Activated B cell treated with CpG ODN at 0.5 μM for 24 hours (primary cell): ENCODE results near the gene MOB1B. TPM values are rescaled to one million over a fixed set of nuclear protein-coding genes. Genes with fewer than 3 reads are reported as not detected.

Experiments
- ATAC-seq: fragments of 200-7000 bp; cut with Tn5 transposase; one replicate; pipeline ENCODE4 v1.10.0; 2021; ENCODE audit warnings: low read depth, mild to moderate bottlenecking, moderate library complexity
- CTCF ChIA-PET: fragments of 350-600 bp; sonication (Branson Sonifier 250); formaldehyde crosslinking; loops from one replicate; lab custom pipeline; 2021; ENCODE audit warnings: antibody characterized with exemption; lab: Charles Lee
- POLR2A ChIA-PET: fragments of 350-600 bp; sonication (Branson Sonifier 250); formaldehyde crosslinking; loops from one replicate; lab custom pipeline; 2021; ENCODE audit warnings: antibody characterized with exemption; lab: Charles Lee
- DNase-seq: peaks from one replicate; pipeline ENCODE4 v3.0.0; 2022
- H3K27ac Mint-ChIP-seq: one replicate; pipeline ENCODE4 v1.8.0; 2020; ENCODE audit warnings: mixed read lengths
- H3K27me3 Mint-ChIP-seq: one replicate; pipeline ENCODE4 v1.8.0; 2021; ENCODE audit warnings: mixed read lengths
- H3K36me3 Mint-ChIP-seq: one replicate; pipeline ENCODE4 v1.8.0; 2021; ENCODE audit warnings: low read depth, mixed read lengths
- H3K4me1 Mint-ChIP-seq: one replicate; pipeline ENCODE4 v1.8.0; 2021; ENCODE audit warnings: mixed read lengths
- H3K4me3 Mint-ChIP-seq: one replicate; pipeline ENCODE4 v1.8.0; 2020; ENCODE audit warnings: mild to moderate bottlenecking, mixed read lengths
- H3K9me3 Mint-ChIP-seq: one replicate; pipeline ENCODE4 v1.8.0; 2020; ENCODE audit warnings: mixed read lengths
- CTCF ChIP-seq: fragments of 200-600 bp; IDR thresholded peaks from one replicate; pipeline ENCODE4 v1.8.0; 2022; ENCODE audit warnings: antibody characterized with exemption, mild to moderate bottlenecking
- intact Hi-C: fragments of 100-400 bp; cut with micrococcal nuclease; formaldehyde crosslinking; loops from one replicate; pipeline ENCODE4 v1.15.1; 2024
- total RNA-seq: library from RNA; stranded (reverse); gene quantifications from 2 replicates; pipeline ENCODE4 v1.2.3, GENCODE V29; 2022

Gene MOB1B
- total RNA-seq, 1 donor from 2014 or later: 23.4 TPM

GRCh38 chr4:71006203-71006907 is 104.2 kb downstream of the MOB1B start:
- H3K27ac Mint-ChIP-seq: peak overlapping the region; percentile 84
- no peaks in the 10 kb centered on the region for H3K9me3 Mint-ChIP-seq
- intact Hi-C loops: loop anchor here (1.0 to 5.0 kb wide), 3 partner anchors 13 to 80 kb away; partner anchors contain the start of gene DCK
- peaks cover 84% of the 10 kb centered on the region for H3K4me1 Mint-ChIP-seq
- ChIA-PET POLR2A (interaction anchor here (0.6 to 9.2 kb wide), 3 partner anchors 11 to 326 kb away, joined by 5 to 203 read pairs (median 9); partner anchors contain the start of gene DCK), CTCF (interaction anchor here (1.3 to 6.9 kb wide), 2 partner anchors 11 to 16 kb away, joined by 4 to 86 read pairs; partner anchors contain the start of gene DCK)
- no peaks in the 10 kb centered on the region for H3K27me3 Mint-ChIP-seq
- peaks cover 37% of the 10 kb centered on the region for H3K36me3 Mint-ChIP-seq
- peak; percentile 71 for ATAC-seq
- DNase-seq: no peak
- peak overlapping the region; percentile 47 for H3K4me3 Mint-ChIP-seq
- TF ChIP-seq CTCF: no peak

GRCh38 chr4:71008196-71008595 is 106.0 kb downstream of the MOB1B start:
- Mint-ChIP-seq H3K4me3 (no peak overlapping the region), H3K4me1 (peaks cover 72% of the 10 kb centered on the region), H3K27ac (peak overlapping the region; percentile 82), H3K9me3 (no peaks in the 10 kb centered on the region), H3K27me3 (no peaks in the 10 kb centered on the region), H3K36me3 (peaks cover 37% of the 10 kb centered on the region)
- CTCF ChIA-PET: interaction anchor here (0.8 to 6.9 kb wide), 6 partner anchors 13 to 356 kb away, joined by 3 to 86 read pairs (median 6); partner anchors contain the start of gene DCK
- POLR2A ChIA-PET: interaction anchor here (9.2 kb wide), 1 partner anchor 13 kb away, joined by 203 read pairs; the partner anchor contains the start of gene DCK
- DNase-seq: no peak
- intact Hi-C loops: loop anchor here (5.0 kb wide), 1 partner anchor 66 kb away; no protein-coding TSS in a partner anchor
- TF ChIP-seq CTCF: no peak
- no peak for ATAC-seq

- no peak overlapping the region for H3K4me3 Mint-ChIP-seq
- peaks cover 71% of the 10 kb centered on the region for H3K4me1 Mint-ChIP-seq
- peaks cover 38% of the 10 kb centered on the region for H3K36me3 Mint-ChIP-seq
- no peaks in the 10 kb centered on the region for H3K27me3 Mint-ChIP-seq
- POLR2A ChIA-PET: interaction anchor here (0.8 to 9.2 kb wide), 3 partner anchors 14 to 170 kb away, joined by 3 to 203 read pairs (median 7); partner anchors contain the start of genes DCK and GRSF1
- peak overlapping the region; percentile 64 for H3K27ac Mint-ChIP-seq
- ATAC-seq (no peak), DNase-seq (no peak)
- CTCF ChIA-PET: interaction anchor here (0.8 to 6.9 kb wide), 11 partner anchors 14 to 407 kb away, joined by 3 to 86 read pairs (median 4); partner anchors contain the start of gene DCK
- no peak for TF ChIP-seq CTCF
- no peaks in the 10 kb centered on the region for H3K9me3 Mint-ChIP-seq
- intact Hi-C loops: loop anchor here (5.0 kb wide), 1 partner anchor 67 kb away; no protein-coding TSS in a partner anchor
These were observed 106.9 kb downstream of the MOB1B start for GRCh38 chr4:71009086-71009485.

GRCh38 chr4:71009890-71010588 is 107.9 kb downstream of the MOB1B start:
- H3K9me3 Mint-ChIP-seq: no peaks in the 10 kb centered on the region
- H3K27ac Mint-ChIP-seq: peak overlapping the region; percentile 64
- ATAC-seq (peak; percentile 46), DNase-seq (no peak)
- intact Hi-C loops: loop anchor here (1.0 to 5.0 kb wide), 7 partner anchors 17 to 409 kb away; partner anchors contain the start of genes DCK, GRSF1 and MOB1B
- ChIA-PET CTCF (interaction anchor here (0.6 to 6.9 kb wide), 23 partner anchors 8 to 408 kb away, joined by 3 to 86 read pairs (median 4); partner anchors contain the start of genes DCK and GRSF1), POLR2A (interaction anchor here (0.5 to 9.2 kb wide), 11 partner anchors 15 to 409 kb away, joined by 3 to 203 read pairs (median 4); partner anchors contain the start of genes DCK, GRSF1 and MOB1B)
- peaks cover 65% of the 10 kb centered on the region for H3K4me1 Mint-ChIP-seq
- peak overlapping the region; percentile 2 for H3K4me3 Mint-ChIP-seq
- peaks cover 41% of the 10 kb centered on the region for H3K36me3 Mint-ChIP-seq
- H3K27me3 Mint-ChIP-seq: no peaks in the 10 kb centered on the region
- TF ChIP-seq CTCF: peak; percentile 56
